AG10803 (cell line): ENCODE results near the gene IKZF1.

Source experiments
- DNase-seq: peaks from one replicate; pipeline ENCODE4 v3.0.0; 2010; ENCODE audit warnings: low read depth
- H3K4me3 ChIP-seq: 2 replicates; pipeline ENCODE4 v1.5.1; 2011; ENCODE audit warnings: mild to moderate bottlenecking, low read length, control low read depth
- TF ChIP-seq, protein P1 (sequence below): conservative IDR thresholded peaks from 2 replicates; pipeline ENCODE4 v1.5.1; 2011; ENCODE audit warnings: mild to moderate bottlenecking, low read length, control low read depth, inconsistent platforms

Gene IKZF1

DNA sequence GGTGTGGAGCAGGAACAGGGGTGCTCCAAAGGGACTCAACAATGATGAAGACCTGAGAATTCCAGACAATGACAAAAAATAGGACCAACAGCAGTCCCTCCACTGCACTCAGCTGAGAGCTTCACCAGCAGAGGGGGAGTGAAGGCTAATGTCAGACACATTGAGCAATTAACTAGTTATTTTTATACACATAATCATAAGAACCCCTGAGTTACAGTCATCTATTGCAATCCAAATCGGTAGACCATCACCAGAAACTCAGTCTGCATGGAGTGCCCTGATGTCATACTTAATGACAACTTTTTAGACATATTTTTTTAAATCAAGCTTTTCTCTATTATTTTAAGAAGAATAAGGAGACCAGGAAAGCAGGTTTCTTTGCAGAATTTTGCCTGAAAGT is 30.6 kb upstream of the IKZF1 start:
- H3K4me3 ChIP-seq: no peak overlapping the region
- DNase-seq: no peak
- TF ChIP-seq, protein P1, sequence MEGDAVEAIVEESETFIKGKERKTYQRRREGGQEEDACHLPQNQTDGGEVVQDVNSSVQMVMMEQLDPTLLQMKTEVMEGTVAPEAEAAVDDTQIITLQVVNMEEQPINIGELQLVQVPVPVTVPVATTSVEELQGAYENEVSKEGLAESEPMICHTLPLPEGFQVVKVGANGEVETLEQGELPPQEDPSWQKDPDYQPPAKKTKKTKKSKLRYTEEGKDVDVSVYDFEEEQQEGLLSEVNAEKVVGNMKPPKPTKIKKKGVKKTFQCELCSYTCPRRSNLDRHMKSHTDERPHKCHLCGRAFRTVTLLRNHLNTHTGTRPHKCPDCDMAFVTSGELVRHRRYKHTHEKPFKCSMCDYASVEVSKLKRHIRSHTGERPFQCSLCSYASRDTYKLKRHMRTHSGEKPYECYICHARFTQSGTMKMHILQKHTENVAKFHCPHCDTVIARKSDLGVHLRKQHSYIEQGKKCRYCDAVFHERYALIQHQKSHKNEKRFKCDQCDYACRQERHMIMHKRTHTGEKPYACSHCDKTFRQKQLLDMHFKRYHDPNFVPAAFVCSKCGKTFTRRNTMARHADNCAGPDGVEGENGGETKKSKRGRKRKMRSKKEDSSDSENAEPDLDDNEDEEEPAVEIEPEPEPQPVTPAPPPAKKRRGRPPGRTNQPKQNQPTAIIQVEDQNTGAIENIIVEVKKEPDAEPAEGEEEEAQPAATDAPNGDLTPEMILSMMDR: no peak

DNA sequence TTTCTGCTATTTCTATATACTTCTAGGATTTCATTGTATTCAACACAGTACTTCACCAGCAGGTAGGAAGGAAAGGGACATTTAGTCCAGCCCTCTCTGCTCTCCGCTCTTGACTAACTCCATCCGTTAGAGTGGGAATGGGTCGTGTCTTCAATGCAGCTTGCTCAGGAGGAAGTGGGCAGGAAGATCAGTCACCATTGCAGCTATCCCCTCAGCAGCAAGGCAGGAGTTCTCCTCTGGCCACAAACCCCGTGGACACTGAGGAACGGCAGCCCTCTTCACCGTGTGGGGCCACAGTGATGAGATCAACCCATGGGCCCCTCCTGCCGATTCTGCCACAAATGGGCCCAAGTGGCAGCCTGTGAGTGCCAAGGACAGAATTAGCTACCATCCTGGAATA is 30.2 kb upstream of the IKZF1 start:
- no peak overlapping the region for H3K4me3 ChIP-seq
- TF ChIP-seq, protein P1: no peak
- DNase-seq: no peak

DNA sequence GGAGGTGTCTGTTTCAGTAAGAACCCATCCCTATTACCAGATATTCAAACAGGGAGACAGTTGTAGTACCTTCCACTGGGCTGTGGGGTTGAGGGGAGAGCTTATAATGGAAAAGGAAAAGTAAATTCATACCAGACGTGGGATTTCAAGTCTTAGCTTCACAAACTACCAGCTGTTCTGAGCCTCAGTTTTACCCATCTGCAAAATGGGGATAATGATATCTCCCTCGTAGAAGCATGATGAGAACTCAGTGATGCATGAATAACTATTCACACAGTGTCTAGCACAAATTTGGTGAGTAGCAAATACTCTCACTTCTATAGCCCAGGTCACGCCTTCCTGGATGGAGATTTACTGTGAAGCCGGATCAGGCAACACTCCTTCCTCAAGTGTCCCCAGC is 29.1 kb upstream of the IKZF1 start:
- TF ChIP-seq, protein P1: no peak
- no peak for DNase-seq
- H3K4me3 ChIP-seq: no peak overlapping the region

DNA sequence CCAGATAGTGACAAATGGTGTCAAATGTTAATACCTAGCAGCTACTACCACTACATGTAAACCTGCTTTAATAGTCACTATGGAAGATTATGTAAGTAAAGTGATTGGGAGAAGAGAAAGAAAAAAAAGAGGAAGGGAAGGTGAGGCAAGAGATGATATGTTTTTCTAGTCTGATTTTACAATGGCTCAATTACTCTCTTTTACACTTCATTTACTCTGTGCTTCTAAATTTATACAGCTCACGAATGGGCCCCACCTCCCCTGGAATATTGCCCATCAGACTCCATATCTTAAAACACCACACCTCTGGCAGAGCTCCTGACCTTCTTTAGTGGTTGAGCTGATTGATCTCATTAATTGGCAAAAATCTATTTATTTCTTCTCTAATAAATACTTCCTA is 28.0 kb upstream of the IKZF1 start:
- H3K4me3 ChIP-seq: no peak overlapping the region
- DNase-seq: no peak
- TF ChIP-seq, protein P1: no peak

DNA sequence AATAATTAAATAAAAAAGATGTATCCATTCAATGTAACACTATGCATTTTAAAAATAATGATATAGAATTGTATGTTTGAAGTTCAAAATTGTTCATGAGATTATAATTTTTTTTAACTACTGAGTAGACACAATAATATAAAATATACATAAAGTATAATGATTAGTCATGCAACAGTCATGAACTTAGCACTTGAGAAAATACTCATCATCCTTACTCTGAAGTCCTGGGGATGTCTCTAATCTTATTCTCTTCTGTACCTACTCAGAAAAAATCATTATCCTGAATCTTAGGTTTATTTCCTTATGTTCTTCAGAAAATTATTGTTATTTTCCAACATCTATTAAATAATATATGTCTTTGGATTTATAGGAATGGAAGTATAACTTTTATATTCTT is 26.4 kb upstream of the IKZF1 start:
- TF ChIP-seq, protein P1: no peak
- no peak for DNase-seq
- H3K4me3 ChIP-seq: no peak overlapping the region

DNA sequence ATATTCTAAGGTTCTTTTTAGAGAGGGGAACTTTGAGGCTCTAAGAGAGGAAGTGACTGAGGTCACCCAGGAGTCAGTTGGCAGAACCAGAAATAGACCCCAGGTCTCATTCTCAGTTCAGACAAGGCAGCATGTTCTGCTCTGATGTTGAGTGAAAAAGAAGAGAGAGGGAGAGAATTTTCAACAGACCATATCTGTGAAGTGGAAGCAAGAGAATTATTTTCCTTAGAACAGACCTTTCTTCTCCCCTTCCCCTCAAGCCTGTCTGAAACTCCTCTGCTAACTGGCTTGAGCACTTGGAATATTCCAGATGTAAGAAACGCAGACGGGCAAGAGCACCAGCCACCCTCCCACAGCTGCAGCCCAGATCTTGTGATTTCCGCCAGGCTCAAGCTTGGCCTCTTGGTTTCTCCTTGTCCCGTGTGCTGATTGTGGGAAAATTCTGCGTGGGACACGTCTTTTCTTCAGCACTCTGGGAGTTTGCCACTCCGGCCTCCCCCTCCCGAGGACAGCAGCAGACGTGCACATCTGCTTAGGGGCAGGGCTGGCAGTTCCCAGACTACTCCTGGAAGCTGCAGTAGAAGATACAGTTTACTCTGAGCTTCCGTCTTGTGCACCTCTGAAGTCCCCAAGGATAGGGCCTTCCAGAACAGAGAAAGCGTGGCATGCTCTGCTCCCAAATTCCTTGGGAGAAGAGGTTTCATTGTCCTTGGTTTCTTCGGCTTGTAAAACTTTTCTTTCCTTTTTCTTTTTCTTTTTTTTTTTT is 22.7 kb upstream of the IKZF1 start:
- no peak for DNase-seq
- H3K4me3 ChIP-seq: no peak overlapping the region
- TF ChIP-seq, protein P1: no peak

DNA sequence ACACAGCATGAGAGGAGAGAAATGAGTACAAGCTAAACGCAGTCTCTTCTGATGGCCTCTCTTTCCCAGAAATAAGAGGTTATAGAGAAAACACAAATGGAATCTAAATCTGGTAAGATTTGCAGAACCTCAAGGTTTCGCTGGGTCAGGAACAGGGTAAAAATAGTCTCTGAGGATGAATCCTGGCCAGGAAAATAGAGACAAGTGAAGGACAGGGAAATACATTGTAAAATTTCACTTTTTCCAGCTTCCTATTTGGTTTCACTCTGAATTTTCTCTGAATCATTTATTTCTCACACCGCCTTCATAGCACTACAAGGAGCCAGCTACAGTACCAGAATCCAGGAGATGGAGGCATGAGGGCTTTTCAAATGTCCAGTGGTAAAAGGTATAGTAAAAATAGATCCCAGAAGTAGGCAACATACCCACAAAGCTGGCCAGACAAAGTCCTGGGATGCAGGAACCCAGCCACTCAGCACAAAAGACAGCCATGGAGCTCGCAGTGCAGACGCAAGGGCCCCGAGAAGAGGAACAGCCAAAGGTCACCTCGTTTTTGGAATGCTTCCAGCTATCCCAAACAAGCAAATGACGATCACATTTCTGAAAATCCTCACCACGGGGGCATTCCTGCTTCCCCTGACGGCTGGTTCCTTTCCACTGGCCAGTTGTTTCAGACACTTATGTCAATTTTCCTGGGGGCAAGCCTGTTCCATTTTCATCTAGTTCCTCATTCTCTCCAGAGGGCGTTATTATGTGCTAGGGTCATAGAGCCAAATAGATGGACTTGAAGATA is 21.5 kb upstream of the IKZF1 start:
- no peak for DNase-seq
- TF ChIP-seq, protein P1: no peak
- H3K4me3 ChIP-seq: no peak overlapping the region
